Measurements from ENCODE around the gene UBXN10. TPM values are rescaled to one million over a fixed set of nuclear protein-coding genes. Genes with fewer than 3 reads are reported as not detected.

UBXN10 gene
- total RNA-seq: not detected in 2 replicates

GRCh38 chr1:20185834-20186782 lies at the start of gene UBXN10, which contains the start of gene PLA2G2C:
Gene UBXN10 (plus strand): TSS chr1:20186096. CDS start chr1:20190562, 4,466 bp downstream.
Gene PLA2G2C (minus strand): TSS chr1:20186518. CDS start chr1:20177363, 9,155 bp downstream.

GRCh38 chr1:20138961-20139550 lies 46.8 kb upstream of the UBXN10 start, which contains the start of gene PLA2G2F:
Gene PLA2G2F (plus strand): TSS chr1:20139323. CDS start chr1:20139428, 105 bp downstream.

Other genes with a start within 250 kb of the UBXN10 start
- gene PLA2G2A, start 206.5 kb upstream of the UBXN10 start, total RNA-seq: not detected in 2 replicates
- gene PLA2G5, start 115.9 kb upstream of the UBXN10 start, total RNA-seq: not detected in 2 replicates
- not detected in 2 replicates for gene PLA2G2D, start 66.6 kb upstream of the UBXN10 start, total RNA-seq
- gene PLA2G2F, start 46.8 kb upstream of the UBXN10 start, total RNA-seq: not detected in 2 replicates
- not detected in 2 replicates for gene PLA2G2C, start 422 bp downstream of the UBXN10 start, total RNA-seq
- gene VWA5B1, start 104.8 kb downstream of the UBXN10 start, total RNA-seq: not detected in 2 replicates

All from placental pericyte (primary cell).